HG02852 (cell line): ENCODE measurements around the gene HMGXB3.

Experiments
- ATAC-seq: cut with Tn5 transposase; IDR thresholded peaks from one replicate; pipeline ENCODE4 v1.9.1; 2021; ENCODE audit warnings: mild to moderate bottlenecking, moderate library complexity; ENCODE audit not compliant: unreplicated experiment

The HMGXB3 gene

DNA sequence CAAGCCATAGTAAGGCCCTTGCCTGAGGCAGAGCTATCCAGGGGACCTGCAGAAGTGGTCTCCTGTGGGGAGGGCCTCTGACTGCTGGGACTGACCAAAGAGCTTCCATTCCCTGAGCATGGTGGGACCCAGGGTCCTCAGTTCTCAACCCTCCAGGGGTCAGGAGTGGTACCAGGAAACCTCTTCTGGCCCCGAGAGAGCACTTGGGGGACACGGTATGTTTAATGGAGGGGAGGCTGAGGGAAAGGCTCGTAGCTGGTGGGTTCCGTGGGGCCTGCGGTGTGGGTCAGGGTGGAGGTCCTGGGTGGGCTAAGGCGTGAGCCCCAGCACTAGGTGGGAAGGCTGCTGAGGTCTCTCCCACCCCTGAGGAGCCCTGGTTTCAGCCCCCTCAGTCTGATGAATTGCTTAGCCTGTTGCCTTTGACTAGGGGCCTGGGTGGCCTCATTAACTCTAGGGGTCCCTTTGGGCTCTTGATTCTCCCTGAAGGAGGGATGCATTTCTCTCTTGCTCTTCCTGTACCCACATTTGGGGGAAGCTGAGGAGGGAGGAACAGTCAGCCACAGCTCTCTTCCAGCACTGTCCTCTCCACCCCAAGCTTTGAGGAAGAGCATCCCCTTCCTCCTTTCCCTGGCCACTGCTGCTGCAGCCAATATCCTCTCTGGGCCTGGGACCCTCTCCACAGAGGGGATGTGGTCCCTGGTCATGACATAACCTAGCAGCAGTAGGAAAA lies 51.9 kb downstream of the HMGXB3 start:
- no peak for ATAC-seq

DNA sequence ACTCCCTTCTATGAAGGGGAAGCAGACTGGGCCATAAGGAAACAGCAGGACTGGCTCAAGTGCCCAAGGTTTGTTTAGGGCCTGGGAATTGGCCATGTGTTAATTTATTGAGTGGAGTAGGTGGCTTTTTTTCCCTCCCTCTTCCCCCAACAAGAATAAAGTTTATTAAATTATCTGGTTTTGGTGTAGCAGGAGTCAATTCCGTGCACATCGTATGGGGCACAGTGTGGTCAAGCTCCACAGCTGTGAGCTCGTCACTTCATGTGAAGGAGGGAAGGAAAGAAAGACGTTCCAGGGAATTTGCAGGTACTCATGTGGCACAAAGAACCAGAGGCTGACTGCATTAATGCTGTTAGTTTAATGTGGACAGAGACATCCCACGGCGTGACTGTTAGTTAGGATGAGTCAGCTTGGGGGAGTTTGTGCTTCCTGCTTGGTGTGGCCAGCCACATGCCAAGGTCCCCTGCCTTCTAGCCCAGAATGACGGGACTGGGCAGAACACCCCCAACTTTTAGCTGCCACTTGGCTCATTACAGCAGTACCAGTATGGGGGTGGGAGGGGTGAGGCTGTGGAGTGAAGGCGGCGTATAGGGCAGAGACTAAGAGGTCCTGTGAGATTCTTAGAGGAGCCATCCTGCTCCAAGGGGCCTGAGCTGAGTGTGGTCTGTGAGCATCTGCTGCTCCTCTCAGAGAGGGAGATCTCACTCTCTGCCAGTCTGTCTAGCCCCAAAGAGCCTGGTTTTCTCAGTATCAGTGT lies 52.6 kb downstream of the HMGXB3 start:
- ATAC-seq = no peak

DNA sequence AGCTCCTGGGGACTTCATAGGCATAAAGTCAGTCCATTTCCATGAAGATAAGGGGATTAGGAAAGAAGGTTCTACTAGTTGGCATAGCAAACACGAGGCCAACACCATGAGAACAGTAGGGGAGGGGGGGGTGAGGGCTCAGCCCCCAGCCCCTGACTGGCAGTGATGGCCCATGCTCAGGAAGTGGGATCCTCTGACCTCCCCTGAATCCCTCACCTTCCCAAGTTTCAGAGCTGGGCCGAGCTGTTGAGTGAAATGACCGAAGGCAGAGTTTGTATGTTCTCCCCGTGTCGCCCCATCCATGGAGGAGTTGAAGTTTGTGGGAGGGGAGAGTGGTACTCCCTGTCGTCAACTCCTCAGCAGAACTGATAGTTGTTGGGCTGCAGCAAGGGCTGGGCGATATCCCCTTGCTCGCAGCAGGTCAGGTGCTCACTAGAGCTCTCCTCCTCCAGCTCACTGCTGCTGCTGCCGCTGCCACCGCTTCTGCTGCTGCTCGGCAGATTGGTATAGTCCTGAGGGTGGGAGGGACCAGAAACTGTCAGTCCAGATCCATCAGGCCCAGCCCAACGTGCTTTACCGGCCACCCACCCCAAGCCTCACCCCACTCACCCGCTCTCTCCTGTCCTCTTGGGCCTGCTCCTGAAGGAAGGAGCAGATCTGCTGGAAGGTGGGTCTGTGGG lies 53.3 kb downstream of the HMGXB3 start:
- no peak for ATAC-seq

DNA sequence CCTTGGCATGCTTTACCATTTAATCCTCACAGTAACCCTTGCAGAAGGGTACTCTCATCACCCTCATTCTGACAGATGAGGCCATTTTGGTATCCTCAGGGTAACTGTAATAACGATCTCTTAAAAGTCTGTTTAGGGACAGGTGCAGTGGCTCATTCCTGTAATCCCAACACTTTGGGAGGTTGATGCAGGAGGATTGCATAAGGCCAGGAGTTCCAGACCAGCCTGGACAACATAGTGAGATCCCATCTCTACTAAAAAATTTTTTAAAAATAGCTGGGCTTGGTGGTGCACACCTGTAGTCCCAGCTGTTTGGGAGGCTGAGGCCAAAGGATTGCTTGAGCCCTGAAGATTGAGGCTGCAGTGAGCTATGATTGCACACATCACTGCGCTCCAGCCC lies 54.0 kb downstream of the HMGXB3 start:
- no peak for ATAC-seq

DNA sequence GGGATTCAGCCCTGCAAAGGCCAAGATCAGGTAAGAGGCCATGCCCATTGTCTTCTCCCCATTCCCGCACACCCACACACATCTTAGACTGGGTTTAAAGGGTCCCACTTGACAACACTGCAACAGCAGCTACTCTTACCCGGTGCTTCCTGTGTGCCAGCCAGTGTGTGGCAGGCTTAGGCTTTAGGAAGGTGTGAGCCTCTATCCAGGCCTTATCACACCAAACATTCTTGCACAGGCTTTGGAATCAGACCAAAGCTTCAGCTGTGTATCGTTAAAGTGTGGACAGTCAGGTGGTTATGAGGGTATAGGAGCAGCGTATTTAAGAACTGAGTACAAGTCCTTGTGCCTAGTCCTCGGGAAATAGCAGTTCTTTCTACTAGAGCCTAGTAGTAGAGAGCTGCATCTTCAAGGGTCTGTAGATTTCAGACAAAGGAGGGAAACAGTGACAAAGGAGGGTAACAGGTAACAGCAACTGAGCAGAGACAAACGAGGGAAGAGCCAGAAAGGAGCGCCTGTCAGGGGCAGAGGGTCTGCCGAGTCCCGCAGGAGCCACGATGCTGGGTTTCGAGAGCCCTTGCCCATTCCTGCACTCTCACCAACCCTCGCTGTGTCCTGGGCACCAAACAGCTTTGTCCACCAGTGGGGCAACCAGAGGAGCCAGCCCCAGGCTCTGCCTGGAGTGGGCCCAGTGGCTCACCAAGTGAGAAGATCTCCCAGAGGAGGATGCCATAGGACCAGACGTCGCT lies 55.0 kb downstream of the HMGXB3 start:
- no peak for ATAC-seq

DNA sequence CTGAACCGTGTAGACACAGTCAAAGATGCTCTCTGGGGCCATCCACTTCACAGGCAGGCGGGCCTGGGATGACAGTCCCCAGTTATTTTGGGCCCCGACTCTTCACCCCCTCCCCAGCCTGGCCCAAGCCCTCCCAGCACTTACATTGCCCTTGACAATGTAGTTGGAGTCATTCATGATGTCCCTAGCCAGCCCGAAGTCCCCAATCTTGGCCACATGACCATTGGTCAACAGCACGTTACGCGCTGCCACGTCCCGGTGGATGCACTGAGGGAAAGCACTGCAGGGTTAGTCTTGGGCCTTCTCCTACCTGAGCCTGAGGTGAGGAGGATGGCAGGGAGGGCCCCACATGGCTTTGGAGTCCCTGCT lies 55.5 kb downstream of the HMGXB3 start:
- no peak for ATAC-seq

DNA sequence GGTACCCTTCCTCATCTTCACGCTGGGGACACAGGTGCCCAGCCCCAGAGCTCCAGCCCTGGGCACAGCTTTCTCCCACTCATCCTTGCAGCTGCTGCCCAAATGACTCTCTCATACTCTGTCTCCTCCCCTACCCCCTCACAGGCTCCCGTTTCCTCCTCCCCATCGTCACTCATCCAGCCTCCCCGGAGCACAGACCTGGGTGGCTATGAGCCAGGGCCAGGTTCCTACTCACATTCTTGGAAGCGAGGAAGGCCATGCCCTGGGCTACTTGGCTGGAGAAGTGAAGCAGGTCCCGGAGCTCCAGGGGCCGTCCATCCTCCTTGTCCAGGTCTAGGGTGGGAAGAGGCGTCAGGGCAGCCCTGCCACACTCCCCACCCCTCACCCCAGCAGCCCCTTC lies 56.5 kb downstream of the HMGXB3 start:
- ATAC-seq = no peak

DNA sequence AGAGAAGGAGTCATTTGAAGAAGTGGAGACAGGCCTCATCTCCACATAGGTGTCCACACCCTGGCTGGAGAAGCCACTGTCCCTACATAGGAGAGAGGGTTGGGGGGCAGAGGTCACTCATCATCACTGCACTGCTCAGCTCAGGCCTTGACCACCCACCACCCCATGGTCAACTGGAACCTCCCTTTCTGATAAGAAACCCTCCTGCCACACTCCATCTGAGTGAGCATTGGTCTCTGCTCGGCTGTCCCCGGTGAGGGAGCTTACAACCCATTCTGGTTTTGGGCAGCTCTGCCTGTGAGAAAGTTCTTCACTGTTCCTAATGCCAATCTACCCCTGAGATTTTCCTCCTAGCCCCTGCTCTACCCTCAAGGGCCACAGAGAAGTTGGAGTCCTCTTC lies 57.0 kb downstream of the HMGXB3 start:
- no peak for ATAC-seq

DNA sequence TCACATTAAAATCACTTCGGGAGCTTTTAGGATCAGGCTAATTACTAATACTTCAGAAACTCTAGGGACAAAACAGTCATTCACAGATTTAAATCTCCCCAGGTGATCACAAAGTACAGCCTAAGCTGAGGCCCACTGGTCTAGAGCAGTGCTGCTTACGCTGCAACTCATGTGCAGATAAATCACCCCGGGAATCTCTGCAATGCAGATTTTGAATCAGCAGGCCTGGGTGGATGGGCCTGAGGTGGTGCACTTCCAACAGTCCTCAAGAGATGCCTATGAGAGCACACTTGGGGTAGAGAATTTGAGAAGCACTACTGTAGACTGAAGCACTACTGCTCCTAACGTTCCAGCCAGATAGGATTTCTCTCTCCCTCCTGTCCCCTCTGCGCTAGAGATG lies 57.5 kb downstream of the HMGXB3 start:
- ATAC-seq = no peak

DNA sequence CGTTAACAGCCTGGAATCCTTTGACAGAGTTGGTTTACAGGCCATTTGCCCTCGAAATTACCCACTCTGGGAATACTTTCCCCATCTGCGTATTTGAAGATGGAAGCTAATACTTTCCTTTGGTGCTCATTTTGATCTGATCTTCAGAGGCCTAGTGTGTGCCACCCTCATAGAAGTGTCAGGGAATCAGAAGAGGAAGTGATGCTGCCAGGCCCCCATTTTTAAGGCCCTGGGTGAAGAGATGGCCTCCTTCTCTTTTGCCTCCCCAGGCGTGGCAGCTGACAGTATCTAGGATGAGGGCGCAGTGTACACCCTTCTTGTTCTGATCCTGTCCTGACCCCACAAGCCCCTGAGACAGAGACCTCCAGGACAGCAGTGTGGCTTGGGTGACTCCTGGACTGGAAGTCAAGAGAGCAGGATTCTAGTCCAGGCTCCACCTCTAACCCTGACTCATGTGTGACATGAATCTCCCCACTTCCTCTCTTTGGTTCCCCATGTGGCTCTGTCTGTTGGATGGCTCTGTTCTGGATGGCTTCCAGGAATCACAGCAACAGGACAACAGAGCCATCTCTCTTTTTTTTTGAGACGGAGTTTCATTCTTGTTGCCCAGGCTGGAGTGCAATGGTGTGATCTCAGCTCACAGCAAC lies 58.1 kb downstream of the HMGXB3 start:
- ATAC-seq = no peak

DNA sequence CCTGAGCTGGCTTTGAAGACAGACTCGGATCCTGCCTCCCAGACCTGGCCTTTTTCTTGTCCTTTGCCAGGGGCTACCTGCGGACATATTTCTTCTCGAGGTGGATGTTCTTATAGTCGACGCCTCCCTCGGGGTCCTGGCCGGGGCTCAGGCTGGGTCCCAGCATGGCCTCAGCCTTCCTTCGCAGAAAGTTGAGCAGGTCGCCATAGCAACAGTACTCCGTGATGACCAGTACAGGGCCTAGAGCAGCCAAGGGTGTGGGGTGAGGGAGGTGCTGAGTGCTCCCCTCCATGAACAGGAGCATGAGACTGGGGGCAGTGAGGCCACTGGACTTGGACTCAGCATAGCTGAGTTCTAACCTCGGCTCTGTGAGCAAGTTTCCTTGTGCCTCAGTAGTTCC lies 59.1 kb downstream of the HMGXB3 start:
- ATAC-seq = no peak

DNA sequence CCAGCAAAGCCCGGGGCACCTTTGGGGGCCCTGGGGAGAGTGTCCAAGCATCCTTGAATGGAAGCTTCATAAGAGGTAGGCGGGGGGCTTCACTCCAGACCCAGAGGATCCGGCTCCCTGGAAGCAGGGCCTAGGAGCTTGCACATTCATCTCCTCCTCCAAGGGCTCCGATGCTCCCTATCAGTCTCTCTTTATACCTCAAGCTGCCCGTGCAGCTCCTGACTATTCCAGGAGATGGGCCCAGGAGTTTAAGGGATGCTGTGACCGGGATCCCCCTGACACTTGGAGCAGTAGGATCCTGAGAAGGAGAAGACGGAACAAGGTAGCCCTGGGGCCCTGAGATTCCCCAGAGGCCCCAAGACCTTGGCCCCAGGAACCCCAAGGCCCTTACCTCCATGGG lies 59.9 kb downstream of the HMGXB3 start:
- ATAC-seq = no peak

DNA sequence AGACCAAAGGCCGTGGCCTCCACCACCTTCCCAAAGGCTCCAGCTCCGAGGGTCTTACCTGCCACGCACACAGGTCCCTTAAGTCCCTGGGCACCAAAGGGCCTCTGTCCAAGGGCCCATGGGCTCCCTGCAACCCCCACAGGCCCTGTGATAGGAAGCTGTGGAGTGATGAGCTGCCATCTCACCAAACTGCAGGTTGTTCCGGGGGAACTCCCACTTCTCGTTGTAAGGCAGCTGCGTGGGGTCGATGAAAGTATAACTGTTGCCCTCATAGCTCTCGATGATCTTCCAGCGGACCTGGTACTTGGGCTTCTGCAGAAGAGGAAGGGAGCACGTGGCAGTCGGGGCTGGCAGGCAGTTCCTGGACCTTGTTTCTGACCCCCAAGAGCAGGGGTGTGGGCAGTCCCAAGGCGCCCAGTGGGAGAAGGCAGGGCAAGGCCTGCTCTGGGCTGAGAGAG lies 61.0 kb downstream of the HMGXB3 start:
- ATAC-seq = no peak

DNA sequence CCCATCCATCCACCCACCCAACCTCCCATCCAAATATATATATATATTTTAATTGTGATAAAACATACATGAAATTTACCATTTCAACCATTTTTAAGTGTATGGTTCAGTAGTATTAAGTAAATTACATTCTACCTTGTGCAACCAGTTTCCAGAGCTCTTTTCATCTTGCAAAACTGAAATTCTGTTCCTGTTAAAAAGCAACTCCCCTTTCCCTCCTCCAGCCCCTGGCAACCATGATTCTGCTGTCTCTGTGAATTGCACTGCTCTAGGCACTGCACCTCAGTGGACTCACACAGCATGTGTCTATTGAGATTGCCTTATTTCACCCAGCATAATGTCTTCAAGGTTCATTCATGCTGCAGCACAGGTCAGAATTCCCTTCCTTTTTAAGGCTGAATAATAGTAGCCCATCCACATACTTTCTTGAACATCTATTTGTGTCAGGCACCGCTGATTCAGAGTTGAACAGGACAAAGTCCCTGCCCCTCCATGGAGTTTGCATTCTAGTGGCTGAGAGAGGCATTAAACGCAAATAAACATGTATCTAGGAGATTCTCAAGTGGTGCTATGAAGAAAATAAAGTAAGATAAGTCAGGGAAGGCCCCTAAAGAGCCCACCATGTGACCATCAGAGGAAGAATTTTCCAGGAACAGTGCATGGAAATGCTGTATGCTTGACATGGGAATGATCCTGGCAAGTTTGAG lies 61.8 kb downstream of the HMGXB3 start:
- no peak for ATAC-seq

DNA sequence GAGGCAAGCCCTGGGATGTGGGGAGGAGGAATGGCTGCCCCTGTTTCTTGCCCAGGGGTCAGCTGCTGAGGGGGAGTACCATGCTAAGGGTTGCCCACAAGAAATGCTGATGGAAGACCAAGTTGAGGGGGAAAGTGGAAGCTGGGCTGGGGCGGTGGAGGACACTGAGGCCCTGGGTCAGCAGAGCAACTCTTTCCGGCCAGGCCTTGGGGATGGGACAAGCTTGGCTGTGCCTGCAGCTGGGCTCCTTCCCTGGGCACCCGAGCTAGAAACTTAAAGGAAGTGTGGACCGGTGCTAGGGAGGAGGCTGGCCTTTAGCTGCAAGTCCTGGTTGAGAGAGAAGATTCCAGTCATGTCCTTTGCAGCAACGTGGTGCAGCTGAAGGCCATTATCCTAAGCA lies 63.1 kb downstream of the HMGXB3 start:
- ATAC-seq = no peak

DNA sequence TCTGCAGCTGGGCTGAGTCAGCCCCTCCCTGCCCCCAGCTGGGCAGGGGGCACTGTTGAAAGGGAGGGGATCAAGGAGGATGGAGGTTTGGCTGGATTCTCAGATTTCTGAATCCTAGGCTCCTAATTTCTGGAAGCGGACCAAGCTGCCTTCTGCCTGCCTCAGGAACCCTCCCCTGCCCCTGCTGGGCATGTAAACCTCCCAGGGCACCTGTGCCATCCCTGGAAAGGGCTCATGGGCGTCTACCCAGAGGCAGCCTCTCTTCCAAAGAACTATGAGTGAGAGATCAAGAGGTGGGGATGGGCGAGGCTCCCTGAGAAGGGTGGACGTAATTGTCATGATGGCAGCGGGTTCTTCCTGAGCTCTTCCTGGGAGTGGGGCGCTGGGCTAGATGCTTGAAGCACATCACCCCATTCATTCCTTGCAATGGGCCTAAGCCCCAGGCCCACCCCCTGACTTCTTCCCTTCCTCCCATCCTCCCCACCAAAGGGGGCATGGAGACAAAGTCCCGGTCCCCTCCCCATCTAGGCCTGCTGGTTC lies 64.2 kb downstream of the HMGXB3 start:
- ATAC-seq = no peak

DNA sequence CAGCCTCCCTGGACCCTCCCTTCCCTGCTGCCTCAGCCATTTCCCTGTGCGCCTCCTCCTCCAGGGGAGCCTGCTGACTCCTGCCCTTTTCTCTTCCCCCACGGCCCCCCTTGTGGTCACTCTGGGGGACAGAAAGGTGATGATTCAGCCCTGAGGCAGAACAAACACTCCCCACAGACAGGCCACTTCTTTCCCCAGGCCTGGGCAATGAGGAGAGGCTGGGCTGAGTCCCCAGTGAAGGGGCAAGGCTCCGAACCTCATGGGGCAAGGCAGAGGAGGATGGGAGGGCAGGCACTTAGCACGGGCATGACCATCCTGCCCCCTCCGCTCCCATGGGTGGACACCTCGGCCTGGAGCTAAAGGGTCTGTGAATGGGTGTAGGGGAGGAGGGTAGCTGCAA lies 64.8 kb downstream of the HMGXB3 start:
- no peak for ATAC-seq

DNA sequence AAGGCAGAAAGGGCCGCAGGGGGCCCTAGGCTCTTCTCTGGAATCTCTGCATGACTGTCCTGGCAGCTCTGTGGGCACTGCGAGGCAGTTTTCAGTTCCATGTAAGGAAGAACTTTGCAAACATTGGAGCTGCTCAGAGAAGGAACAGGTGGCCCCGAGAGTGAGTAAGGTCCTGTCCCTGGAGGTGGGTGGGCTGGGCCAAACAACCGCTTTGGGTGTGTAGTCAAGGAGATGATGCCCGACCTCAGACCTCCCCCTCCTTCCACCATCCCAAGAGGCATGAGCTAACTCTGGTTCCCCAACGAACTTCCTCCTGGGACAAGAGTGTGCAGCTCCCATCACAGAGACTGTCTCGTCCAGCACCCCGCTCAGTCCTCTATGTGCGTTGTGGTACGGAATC lies 65.3 kb downstream of the HMGXB3 start:
- ATAC-seq = no peak

DNA sequence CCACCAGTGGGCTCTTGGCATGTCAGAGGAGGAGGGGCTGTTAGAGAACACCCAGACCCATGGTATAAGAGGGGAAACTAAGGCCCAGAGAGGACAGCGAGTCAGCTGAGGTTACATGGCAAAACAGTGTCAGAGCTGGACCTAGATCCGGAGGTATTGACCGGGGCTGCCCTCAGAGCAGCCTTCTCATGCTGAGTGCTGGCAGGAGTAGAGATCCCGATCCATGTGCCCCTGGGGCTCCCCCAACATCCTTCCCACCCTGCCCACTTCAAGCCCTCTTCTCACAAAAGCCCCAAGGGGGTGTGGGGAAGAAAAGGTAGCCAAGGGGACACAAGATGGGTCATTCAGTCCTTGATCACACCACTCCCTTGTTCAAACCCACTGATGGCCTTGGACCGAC lies 65.9 kb downstream of the HMGXB3 start:
- no peak for ATAC-seq

DNA sequence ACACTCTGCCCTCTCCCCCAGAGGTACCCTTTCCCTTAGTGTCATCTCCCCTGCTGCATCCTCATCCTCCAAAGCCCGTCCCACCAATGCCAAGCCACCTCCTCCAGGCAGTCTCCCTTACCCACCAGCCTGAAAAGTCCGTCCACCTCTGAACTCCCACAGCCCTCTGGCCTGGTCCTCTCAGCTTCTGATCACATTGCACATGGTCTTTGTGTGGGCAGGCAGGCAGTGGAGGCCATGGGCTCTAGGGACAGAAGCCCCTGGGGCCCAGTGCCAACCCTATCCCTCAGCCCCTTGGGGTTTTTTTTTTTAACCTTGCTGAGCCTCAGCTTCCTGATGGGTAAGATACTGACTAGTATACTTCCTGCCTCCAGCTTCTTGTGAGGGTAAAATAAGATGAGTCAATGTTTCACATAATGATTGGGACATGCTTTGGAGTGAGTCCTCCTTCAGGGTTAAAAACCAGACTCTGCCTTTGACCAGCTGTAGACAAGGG lies 66.4 kb downstream of the HMGXB3 start:
- no peak for ATAC-seq
